Left ventricle myocardium inferior (tissue), 1 donor: ENCODE measurements around the gene CASP1. TPM values are rescaled to one million over a fixed set of nuclear protein-coding genes. Genes with fewer than 3 reads are reported as not detected.

ENCODE experiments used
- DNase-seq: peaks from one replicate; pipeline ENCODE4 v3.0.0-alpha.2; 2020
- H3K27ac ChIP-seq: fragments of 200-600 bp; replicated peaks from 2 replicates; pipeline ENCODE4 v1.8.0; 2021
- H3K27me3 ChIP-seq: fragments of 200-600 bp; 2 replicates; pipeline ENCODE4 v1.8.0; 2021; ENCODE audit warnings: low read depth
- H3K36me3 ChIP-seq: fragments of 200-600 bp; 2 replicates; pipeline ENCODE4 v1.8.0; 2021
- H3K4me1 ChIP-seq: fragments of 200-600 bp; 2 replicates; pipeline ENCODE4 v1.8.0; 2021
- H3K4me3 ChIP-seq: fragments of 200-600 bp; 2 replicates; pipeline ENCODE4 v1.8.0; 2021; ENCODE audit warnings: mild to moderate bottlenecking, moderate library complexity
- H3K9me3 ChIP-seq: fragments of 200-600 bp; replicated peaks from 2 replicates; pipeline ENCODE4 v1.8.0; 2021
- intact Hi-C: fragments of 100-400 bp; cut with micrococcal nuclease; formaldehyde crosslinking; loops from one replicate; pipeline ENCODE4 v1.11.0; 2022
- total RNA-seq: library from RNA; stranded (reverse); fragmentation: NEBNext Ultra II Directional; extraction: Animal tissue kit (Norgen Biotek cat#: 25700); gene quantifications from one replicate; pipeline ENCODE4 v1.2.1, GENCODE V29; 2021
- TF ChIP-seq, protein P1 (sequence below): fragments of 200-600 bp; IDR thresholded peaks from 2 replicates; pipeline ENCODE4 v1.8.0; 2021; ENCODE audit warnings: antibody characterized with exemption, mild to moderate bottlenecking, borderline replicate concordance
- donor health status: DM: no; HTN: yes; CAD: no; lungs with severe emphysema.

CASP1 gene
- total RNA-seq, 1 donor from 2014 or later, result 11.8 TPM

DNA sequence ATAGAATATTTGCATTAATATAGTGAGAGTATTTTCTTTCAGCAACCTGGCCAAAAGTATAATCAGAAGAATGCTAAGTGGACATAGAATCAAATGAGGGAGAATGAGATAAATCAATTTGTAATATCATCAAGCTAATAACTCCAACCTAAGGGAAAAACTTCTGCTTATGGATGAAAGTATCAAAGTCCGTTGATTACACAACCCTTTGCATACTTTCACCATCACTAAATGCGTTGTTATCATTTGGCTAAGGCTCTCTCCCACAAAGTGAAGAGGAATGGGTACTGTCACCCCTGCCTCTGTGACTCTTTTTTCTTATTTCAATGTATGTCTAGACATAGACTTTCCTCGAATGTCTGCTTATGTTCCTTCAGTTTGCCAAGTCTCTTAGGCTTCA, 50.1 kb downstream of the CASP1 start:
- no peak for DNase-seq
- H3K9me3 ChIP-seq, result peaks cover 31% of the 10 kb centered on the region
- no peaks in the 10 kb centered on the region for H3K4me1 ChIP-seq
- H3K27me3 ChIP-seq, result no peaks in the 10 kb centered on the region
- H3K36me3 ChIP-seq, result no peaks in the 10 kb centered on the region
- H3K4me3 ChIP-seq, result no peak overlapping the region
- TF ChIP-seq, protein P1, sequence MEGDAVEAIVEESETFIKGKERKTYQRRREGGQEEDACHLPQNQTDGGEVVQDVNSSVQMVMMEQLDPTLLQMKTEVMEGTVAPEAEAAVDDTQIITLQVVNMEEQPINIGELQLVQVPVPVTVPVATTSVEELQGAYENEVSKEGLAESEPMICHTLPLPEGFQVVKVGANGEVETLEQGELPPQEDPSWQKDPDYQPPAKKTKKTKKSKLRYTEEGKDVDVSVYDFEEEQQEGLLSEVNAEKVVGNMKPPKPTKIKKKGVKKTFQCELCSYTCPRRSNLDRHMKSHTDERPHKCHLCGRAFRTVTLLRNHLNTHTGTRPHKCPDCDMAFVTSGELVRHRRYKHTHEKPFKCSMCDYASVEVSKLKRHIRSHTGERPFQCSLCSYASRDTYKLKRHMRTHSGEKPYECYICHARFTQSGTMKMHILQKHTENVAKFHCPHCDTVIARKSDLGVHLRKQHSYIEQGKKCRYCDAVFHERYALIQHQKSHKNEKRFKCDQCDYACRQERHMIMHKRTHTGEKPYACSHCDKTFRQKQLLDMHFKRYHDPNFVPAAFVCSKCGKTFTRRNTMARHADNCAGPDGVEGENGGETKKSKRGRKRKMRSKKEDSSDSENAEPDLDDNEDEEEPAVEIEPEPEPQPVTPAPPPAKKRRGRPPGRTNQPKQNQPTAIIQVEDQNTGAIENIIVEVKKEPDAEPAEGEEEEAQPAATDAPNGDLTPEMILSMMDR, result no peak
- H3K27ac ChIP-seq, result no peak overlapping the region
- intact Hi-C loops, result no loop called here

DNA sequence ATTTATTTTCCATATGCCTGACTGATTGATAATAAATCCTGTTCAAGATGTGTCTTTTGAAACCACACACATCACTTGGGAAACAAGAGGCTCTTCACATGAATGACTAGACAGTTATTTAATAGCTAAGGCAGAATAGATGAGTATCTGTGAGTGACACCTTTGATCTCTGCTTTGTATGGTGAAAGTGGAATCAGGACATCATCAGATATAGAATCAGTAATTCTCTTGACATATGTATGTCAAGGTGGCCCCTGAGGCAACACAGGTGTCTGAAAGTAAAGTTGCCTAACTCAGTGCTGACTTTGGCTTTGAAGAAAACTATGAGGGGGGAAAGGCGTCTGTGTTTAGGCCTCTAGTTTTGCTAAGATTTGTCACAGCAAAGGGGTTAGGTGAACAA, 55.1 kb downstream of the CASP1 start:
- intact Hi-C loops, result no loop called here
- H3K27me3 ChIP-seq, result no peaks in the 10 kb centered on the region
- H3K27ac ChIP-seq, result no peak overlapping the region
- TF ChIP-seq, protein P1, result no peak
- H3K4me3 ChIP-seq, result no peak overlapping the region
- H3K4me1 ChIP-seq, result no peaks in the 10 kb centered on the region
- peaks cover 5% of the 10 kb centered on the region for H3K9me3 ChIP-seq
- no peaks in the 10 kb centered on the region for H3K36me3 ChIP-seq
- DNase-seq, result no peak

Other genes starting within 250 kb of the CASP1 start
- gene CASP12, start 136.7 kb downstream of the CASP1 start, total RNA-seq, result not detected
- gene CASP4, start 66.6 kb downstream of the CASP1 start, total RNA-seq, result 13.9 TPM
- not detected for gene CASP5, start 12.0 kb downstream of the CASP1 start, total RNA-seq
- 8.3 TPM for gene CARD16, start 10.2 kb upstream of the CASP1 start, total RNA-seq
- 0.63 TPM for gene CARD18, start 104.6 kb upstream of the CASP1 start, total RNA-seq